Lower lobe of right lung (tissue), 2 donors: Measurements from ENCODE around the gene CDK15. TPM values are rescaled to one million over a fixed set of nuclear protein-coding genes. Genes with fewer than 3 reads are reported as not detected.

Source experiments
- ATAC-seq, 2 donors: fragments of 200-7000 bp; cut with Tn5 transposase; one replicate each; pipeline ENCODE4 v1.9.1; 2020 to 2022; ENCODE audit warnings: mild to moderate bottlenecking in 2 of 2, moderate library complexity in 2 of 2
- DNase-seq: peaks from one replicate; pipeline ENCODE4 v3.0.0-alpha.2; 2020
- H3K27ac ChIP-seq: fragments of 200-600 bp; one replicate; pipeline ENCODE4 v1.8.0; 2022
- H3K27me3 ChIP-seq: fragments of 200-600 bp; one replicate; pipeline ENCODE4 v1.8.0; 2022; ENCODE audit warnings: low read depth
- H3K36me3 ChIP-seq: fragments of 200-600 bp; one replicate; pipeline ENCODE4 v1.8.0; 2022; ENCODE audit warnings: mild to moderate bottlenecking
- H3K4me1 ChIP-seq: fragments of 200-600 bp; one replicate; pipeline ENCODE4 v1.8.0; 2022
- H3K4me3 ChIP-seq: fragments of 200-600 bp; one replicate; pipeline ENCODE4 v1.8.0; 2022; ENCODE audit warnings: mild to moderate bottlenecking
- H3K9me3 ChIP-seq: fragments of 200-600 bp; one replicate; pipeline ENCODE4 v1.8.0; 2022
- intact Hi-C: fragments of 100-400 bp; cut with DNase I; formaldehyde crosslinking; loops from one replicate; pipeline ENCODE4 v1.11.0; 2022
- total RNA-seq: library from RNA; stranded (reverse); fragmentation: NEBNext Ultra II Directional; extraction: Animal tissue kit (Norgen Biotek cat#: 25700); gene quantifications from one replicate; pipeline ENCODE4 v1.2.1, GENCODE V29; 2021
- TF ChIP-seq, protein P1 (sequence below): fragments of 200-600 bp; IDR thresholded peaks from one replicate; pipeline ENCODE4 v1.8.0; 2022; ENCODE audit warnings: antibody characterized with exemption, mild to moderate bottlenecking
- donor health status: DM: no; HTN: yes; CAD: no; lungs with severe emphysema.

Gene CDK15
- total RNA-seq, 1 donor from 2014 or later = 4.5 TPM

DNA sequence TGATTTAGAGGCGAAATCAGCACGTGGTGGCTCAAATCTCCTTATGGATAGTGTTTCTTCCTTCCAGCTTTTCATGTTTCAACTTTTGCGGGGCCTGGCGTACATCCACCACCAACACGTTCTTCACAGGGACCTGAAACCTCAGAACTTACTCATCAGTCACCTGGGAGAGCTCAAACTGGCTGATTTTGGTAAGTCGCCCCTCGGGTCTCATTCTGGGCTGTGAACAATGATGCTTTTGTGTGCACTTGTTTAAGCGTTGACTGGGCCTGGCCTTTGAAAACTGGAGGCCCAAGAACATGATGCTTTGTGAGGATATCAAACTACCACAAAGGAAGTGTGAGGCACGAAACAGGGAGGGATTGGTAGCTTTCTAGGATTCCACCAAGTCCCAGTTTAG is 27.4 kb downstream of the CDK15 start:
- intact Hi-C loops = no loop called here
- TF ChIP-seq, protein P1, sequence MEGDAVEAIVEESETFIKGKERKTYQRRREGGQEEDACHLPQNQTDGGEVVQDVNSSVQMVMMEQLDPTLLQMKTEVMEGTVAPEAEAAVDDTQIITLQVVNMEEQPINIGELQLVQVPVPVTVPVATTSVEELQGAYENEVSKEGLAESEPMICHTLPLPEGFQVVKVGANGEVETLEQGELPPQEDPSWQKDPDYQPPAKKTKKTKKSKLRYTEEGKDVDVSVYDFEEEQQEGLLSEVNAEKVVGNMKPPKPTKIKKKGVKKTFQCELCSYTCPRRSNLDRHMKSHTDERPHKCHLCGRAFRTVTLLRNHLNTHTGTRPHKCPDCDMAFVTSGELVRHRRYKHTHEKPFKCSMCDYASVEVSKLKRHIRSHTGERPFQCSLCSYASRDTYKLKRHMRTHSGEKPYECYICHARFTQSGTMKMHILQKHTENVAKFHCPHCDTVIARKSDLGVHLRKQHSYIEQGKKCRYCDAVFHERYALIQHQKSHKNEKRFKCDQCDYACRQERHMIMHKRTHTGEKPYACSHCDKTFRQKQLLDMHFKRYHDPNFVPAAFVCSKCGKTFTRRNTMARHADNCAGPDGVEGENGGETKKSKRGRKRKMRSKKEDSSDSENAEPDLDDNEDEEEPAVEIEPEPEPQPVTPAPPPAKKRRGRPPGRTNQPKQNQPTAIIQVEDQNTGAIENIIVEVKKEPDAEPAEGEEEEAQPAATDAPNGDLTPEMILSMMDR = no peak
- no peak overlapping the region for H3K4me3 ChIP-seq
- no peak for DNase-seq
- no peaks in the 10 kb centered on the region for H3K27me3 ChIP-seq
- ATAC-seq = no peak
- no peaks in the 10 kb centered on the region for H3K9me3 ChIP-seq
- H3K4me1 ChIP-seq = no peaks in the 10 kb centered on the region
- H3K36me3 ChIP-seq = no peaks in the 10 kb centered on the region
- no peak overlapping the region for H3K27ac ChIP-seq

DNA sequence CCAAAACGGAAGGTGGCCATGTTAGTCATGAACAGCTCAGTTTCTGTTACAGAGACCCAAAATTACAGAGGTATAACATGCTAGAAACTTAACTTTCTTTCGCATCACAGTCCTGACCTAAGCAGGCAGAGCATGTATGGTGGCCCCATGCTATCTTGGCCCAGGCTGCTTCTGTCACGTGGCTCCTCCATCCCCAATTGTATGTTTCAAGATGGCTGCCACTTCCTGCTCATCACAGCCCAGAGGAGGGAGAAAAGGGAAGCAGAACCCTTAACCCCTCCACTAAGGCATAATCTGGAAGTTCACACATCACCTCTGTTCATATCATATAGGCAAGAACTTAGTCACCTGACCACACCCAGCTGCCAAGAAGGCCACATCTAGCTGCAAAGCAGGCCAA is 28.7 kb downstream of the CDK15 start:
- Histone ChIP-seq H3K36me3 (no peaks in the 10 kb centered on the region), H3K4me1 (no peaks in the 10 kb centered on the region), H3K27me3 (no peaks in the 10 kb centered on the region), H3K4me3 (no peak overlapping the region), H3K9me3 (no peaks in the 10 kb centered on the region), H3K27ac (no peak overlapping the region)
- intact Hi-C loops = no loop called here
- TF ChIP-seq, protein P1 = no peak
- ATAC-seq (no peak), DNase-seq (no peak)

DNA sequence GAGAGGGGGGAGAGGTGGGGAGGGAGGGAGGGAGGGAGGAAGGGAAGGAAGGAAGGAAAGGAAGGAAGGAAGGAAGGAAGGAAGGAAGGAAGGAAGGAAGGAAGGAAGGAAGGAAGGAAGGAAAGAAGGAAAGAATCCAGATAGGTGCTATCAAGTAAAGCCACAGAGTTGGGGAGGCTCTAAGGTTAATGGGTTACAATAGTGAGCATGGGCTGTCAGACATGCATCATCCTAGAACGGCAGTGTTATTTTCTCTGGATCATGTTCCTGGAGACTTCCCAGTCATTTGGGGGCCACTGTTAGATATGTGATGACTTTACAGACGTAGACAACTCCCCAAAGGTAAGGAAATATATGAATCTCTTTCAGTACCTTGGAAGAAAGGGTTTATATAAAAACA is 31.1 kb downstream of the CDK15 start:
- ATAC-seq = no peak
- H3K4me3 ChIP-seq = no peak overlapping the region
- TF ChIP-seq, protein P1 = no peak
- no peak for DNase-seq
- no peaks in the 10 kb centered on the region for H3K36me3 ChIP-seq
- no peak overlapping the region for H3K27ac ChIP-seq
- H3K4me1 ChIP-seq = no peaks in the 10 kb centered on the region
- no peaks in the 10 kb centered on the region for H3K27me3 ChIP-seq
- no peaks in the 10 kb centered on the region for H3K9me3 ChIP-seq
- intact Hi-C loops = no loop called here

DNA sequence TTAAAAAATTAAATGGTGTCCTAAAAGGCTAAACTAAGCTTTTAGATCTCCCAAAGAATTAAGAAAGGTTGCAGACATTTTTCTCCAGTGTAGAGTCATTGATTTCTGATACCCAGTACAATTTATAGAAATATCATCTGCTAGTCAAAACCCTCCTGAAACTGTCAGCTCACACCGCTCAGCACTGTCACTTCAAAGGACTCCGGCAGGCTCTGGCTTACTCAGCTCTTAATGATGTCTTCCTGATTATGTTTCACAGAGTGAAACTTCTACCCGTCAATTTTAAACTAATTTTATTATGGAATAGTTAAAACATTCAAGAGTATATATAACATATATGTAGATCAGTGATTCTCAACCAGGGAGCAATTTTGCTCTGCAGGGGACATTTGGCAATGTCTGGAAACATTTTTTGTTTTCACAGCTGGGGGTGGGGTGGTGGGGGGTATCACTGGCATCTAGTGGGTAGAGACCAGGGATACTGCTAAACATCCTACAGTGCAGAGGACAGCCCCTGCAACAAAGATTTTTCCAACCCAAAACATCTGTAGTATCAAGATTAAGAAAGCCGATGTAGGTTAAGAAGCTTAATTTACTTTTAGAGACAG is 31.6 kb downstream of the CDK15 start:
- H3K36me3 ChIP-seq = no peaks in the 10 kb centered on the region
- H3K4me3 ChIP-seq = no peak overlapping the region
- intact Hi-C loops = no loop called here
- no peak for ATAC-seq
- no peak overlapping the region for H3K27ac ChIP-seq
- no peaks in the 10 kb centered on the region for H3K9me3 ChIP-seq
- no peaks in the 10 kb centered on the region for H3K4me1 ChIP-seq
- no peak for DNase-seq
- TF ChIP-seq, protein P1 = no peak
- H3K27me3 ChIP-seq = no peaks in the 10 kb centered on the region

DNA sequence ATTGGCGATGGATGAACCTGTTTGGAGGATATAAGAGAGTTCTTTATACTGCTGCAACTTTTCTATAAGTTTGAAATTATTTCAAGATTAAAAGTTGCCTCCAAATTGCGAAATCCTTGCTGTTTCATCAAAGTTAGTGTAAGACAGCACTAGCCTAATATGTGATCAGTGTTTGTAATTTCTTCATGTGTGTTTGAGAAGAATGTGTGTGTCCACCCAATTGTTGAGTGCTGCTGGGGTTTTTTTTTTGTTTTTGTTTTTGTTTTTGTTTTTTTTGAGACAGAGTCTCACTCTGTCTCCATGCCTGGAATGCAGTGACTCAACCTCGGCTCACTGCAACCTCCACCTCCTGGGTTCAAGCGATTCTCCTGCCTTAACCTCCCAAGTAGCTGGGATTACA is 33.4 kb downstream of the CDK15 start:
- no peaks in the 10 kb centered on the region for H3K36me3 ChIP-seq
- no peaks in the 10 kb centered on the region for H3K27me3 ChIP-seq
- ATAC-seq (no peak), DNase-seq (no peak)
- TF ChIP-seq, protein P1 = no peak
- H3K9me3 ChIP-seq = no peaks in the 10 kb centered on the region
- no peak overlapping the region for H3K4me3 ChIP-seq
- intact Hi-C loops = no loop called here
- no peak overlapping the region for H3K27ac ChIP-seq
- H3K4me1 ChIP-seq = no peaks in the 10 kb centered on the region
